Skin epidermis (tissue), 12 donors: Measurements from ENCODE around the gene PAFAH1B1.

Experiments used
- H3K27ac ChIP-seq, 21 experiments: fragments of 200-600 bp; sonication (generic) in 11 of 21; one replicate each; pipeline ENCODE4 v1.5.0; 2020; ENCODE audit warnings: mild to moderate bottlenecking in 3 of 21, inconsistent platforms in 2 of 21, moderate library complexity in 2 of 21
- H3K4me3 ChIP-seq, 7 experiments: fragments of 200-600 bp; sonication (generic) in 2 of 7; one replicate each; pipeline ENCODE4 v1.5.0; 2020; ENCODE audit warnings: inconsistent platforms in 2 of 7, mild to moderate bottlenecking in 2 of 7, moderate library complexity in 1 of 7

PAFAH1B1 gene

DNA sequence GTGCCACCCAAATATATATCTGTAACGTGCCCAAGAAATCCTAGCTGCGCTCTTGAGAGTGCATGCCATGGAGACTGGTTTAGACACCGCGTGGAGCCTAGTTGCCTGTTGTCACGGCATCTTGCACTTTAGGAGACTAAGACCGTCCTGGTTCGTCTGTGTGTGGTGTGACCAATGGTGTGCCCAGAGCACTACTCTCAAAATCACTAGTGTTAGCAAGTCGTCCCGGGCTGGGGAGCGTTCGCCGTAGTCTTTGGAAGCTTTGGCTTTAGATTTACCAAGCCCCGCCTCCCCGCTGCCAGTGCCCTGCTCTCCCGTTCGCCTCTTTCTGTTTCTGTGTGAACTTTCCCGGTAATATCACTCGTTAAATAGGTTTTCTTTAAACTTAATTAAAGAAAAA is 91.1 kb downstream of the PAFAH1B1 start:
- H3K4me3 ChIP-seq = no peak overlapping the region
- H3K27ac ChIP-seq = no peak overlapping the region

GRCh38 chr17:2685696-2686095 is 92.2 kb downstream of the PAFAH1B1 start:
- Histone ChIP-seq H3K27ac (peak overlapping the region in 1 of 21 experiments; percentile 22), H3K4me3 (no peak overlapping the region)

GRCh38 chr17:2687074-2687418 is 93.6 kb downstream of the PAFAH1B1 start:
- H3K4me3 ChIP-seq = no peak overlapping the region
- peak overlapping the region in 1 of 21 experiments; percentile 8 for H3K27ac ChIP-seq

- Histone ChIP-seq H3K4me3 (no peak overlapping the region), H3K27ac (peak overlapping the region in 1 of 21 experiments; percentile 10)
These were observed 95.2 kb downstream of the PAFAH1B1 start for GRCh38 chr17:2688351-2689342.

- peak overlapping the region in 1 of 21 experiments; percentile 10 for H3K27ac ChIP-seq
- H3K4me3 ChIP-seq = no peak overlapping the region
These were observed 96.1 kb downstream of the PAFAH1B1 start for GRCh38 chr17:2689411-2690164.

DNA sequence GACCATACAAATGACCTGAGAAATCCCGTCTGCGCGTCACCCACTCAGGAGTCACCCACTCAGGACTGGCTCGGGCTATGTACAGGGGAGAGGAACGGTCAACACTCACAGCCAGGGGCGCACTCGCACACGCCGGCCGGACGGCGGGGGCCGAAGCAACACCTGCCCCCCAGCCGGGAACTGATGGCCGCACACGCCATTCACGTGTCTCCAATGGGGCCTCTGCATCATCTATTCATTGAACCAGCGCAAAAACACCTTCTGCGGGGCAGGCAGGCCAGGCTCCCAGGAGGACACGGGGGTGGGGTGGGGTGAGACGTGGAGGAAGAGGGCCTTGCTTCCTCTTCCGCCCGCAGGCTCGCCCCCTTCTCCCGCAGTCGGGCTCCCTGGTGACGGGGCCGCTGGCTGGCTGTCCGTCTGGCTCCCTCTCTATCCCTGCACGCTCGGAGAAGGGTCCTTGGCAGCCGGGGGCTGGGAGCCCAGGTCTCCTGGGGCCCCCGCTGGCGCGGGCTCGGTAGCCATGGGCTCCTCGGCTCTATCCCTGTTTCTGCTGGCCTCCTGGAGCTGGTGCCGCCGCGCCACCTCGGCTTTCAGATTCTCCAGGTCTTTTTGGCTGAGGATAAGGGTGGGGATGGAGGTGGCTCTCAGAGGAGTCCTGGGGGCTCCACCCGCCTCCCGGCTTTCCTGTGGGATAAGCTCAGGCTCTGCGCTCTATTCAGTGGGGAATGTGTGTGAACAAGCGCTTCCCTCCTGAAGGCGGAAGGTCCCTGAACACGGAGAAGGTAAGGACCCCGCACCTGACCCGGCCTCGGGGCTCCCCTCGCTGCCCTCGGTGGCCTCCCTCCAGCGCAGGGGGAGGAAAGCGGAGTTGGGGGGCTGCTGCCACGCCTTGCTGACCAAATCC is 97.0 kb downstream of the PAFAH1B1 start:
- H3K4me3 ChIP-seq = no peak overlapping the region

DNA sequence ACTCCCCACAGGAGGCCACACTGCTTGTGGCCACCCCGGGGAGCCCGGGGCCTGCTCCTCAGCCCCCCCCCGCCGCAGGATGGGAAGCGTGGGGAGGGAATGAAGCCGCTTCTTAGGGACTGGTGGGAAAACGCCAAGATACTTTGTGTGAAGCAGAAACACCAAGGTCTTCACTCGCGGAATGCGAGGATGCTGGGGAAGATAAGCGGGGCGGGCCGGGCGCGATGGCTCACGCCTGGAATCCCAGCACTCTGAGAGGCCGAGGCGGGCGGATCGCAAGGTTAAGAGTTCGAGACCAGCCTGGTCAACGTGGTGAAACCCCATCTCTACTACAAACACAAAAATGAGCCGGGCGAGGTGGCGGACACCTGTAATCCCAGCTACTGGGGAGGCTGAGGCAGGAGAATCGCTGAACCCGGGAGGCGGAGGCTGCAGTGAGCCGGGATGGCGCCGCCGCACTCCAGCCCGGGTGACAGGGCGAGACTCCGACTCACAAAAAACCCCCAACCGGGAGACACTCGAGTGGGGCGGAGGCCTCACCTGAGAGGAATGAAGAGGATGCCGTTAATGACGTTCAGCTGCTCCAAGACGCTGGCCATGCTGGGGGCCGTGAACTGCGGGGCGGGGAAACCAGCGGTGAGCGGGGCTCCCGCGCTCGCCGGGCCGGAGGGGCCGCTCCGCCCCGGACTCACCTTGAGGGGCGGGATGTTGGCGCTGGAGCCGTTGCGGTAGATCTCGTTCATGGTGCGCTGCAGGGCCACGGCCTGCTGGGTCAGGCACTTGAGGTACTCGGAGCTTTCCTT is 97.8 kb downstream of the PAFAH1B1 start:
- Histone ChIP-seq H3K27ac (no peak overlapping the region), H3K4me3 (no peak overlapping the region)

More for the DNA sequence above, 97.0 kb downstream of the PAFAH1B1 start:
- no peak overlapping the region for H3K27ac ChIP-seq

DNA sequence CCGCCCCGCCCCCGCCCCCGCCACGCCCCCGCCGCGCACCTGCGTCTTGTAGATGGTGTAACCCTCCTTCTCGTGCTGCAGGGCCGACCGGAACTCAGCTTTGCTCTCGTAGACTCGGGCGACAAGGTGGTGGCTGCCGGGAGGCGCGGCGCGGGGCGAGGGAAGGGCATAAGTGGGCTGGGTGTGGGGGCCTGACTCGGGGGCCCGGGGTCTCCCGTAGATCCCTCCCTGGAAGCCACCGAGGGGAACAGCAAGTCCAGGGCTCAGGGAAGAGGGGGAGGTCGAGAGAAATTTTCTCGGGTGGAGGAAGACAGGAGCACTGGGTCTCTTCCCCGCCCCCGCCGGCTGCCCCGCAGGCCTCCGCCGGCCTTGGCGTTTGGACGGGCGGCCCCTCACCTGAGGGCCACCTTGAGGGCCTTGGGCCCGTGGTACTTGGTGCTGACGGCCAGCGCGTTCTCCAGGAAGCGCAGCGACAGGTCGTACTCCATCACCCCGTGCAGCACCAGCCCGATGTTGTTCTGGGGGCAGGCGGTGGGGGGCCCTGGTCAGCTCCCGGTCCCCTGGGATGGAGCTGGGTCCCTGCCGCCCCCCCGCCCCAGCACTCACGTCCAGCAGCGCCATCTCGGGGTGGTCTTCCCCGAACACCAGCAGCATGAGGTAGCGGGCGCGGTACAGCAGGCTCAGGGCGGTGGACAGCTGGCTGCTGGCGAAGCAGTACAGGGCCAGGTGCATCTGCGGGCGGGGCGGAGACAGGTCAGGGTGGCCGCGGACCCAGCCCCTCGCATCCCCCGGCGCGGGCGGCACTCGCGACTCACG is 98.7 kb downstream of the PAFAH1B1 start:
- Histone ChIP-seq H3K27ac (no peak overlapping the region), H3K4me3 (no peak overlapping the region)

DNA sequence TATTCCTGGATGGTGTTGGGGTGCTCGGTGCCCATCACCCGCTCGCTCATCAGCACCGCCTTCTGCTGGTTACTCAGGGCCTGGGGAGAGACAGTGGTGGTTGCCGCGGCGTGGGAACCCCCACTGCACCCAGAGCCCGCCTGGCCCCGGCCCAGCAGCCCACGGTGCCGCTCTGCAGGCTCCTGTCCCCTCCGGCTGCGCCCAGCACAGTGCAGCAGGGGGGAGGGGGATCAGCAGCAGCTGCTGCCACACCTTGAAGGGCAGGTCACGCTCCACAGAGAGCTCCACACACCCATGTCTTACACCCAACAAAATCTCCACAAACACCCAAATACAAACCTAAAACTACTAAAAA is 99.3 kb downstream of the PAFAH1B1 start:
- no peak overlapping the region for H3K4me3 ChIP-seq
- no peak overlapping the region for H3K27ac ChIP-seq

DNA sequence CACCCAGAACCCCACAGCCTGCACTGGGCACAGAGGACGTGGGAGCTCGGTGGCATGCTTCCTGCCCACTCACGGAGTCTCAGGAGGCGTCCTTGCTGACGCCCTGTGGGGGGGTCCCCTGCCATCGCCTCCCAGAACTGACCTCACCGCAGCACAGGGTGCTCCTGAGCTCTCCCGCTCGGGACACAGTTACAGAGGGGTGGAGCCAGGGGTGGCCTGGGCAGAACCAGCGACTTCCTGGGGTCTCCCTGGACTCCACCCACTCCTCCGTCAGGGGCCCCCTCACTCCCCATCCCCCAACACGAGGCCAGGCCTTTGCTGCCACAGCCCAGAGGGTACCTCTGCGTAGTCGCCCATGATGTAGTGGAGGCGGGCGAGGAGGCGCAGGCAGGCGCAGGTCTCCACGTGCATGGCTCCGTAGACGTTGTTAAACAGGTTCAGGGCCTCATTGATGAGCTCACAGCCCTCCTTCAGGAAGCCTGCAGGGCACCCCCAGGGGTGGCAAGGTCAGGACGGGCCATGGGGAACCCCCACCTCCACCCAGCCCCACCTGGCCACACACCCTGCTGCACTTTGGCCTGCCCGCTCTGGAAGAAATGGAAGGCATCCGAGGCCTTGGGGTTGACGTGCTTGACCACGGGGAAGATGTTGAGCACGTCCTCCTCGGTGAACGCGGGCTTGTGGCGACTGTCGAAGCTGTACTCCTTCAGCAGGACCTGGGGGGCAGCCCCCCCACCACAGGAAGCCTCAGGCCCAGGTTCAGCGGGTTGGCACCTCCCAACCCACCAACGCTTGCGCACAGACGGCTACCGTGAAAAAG is 100.3 kb downstream of the PAFAH1B1 start:
- H3K4me3 ChIP-seq = no peak overlapping the region
- H3K27ac ChIP-seq = no peak overlapping the region

DNA sequence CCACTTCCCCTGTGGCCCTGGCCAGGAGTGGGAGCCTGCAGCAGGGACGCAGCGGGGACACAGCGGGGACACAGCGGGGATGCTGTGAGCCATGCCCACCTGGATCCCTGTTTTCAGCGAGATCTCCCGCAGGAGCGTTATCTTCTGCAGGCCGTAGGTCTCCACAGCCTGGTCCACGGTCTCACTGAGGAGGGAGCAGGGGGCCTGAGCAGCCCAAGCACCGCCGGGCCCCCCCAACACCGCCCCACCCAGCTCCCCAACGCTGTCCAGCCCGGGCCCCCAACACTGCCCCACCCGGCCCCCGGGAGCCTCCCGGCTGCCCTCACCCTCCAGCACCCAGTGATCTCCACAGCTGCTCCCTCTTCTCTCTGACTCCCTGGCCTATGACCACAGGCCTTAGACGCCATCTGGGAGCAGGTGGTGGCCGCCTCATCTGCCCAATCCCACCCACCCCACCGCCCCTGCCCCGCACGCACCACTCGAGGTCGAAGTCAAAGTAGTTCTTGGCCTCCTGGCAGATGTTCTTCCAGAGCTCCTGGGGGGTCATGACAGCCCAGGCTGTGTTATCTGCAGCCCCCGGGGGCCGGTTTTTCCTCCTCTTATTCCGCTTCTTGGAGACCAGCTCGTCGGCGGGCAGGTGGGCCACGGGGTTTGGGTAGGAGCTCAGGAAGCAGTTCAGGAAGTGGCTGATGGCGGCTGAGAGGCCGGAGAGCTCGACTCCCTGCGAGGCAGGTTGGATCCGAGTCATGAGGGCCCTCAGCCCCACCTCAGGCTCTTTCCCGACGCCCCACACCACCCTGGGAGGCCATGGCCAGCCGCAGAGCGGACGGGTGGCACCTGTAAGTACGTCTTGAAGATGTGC is 101.2 kb downstream of the PAFAH1B1 start:
- H3K4me3 ChIP-seq = no peak overlapping the region
- no peak overlapping the region for H3K27ac ChIP-seq

DNA sequence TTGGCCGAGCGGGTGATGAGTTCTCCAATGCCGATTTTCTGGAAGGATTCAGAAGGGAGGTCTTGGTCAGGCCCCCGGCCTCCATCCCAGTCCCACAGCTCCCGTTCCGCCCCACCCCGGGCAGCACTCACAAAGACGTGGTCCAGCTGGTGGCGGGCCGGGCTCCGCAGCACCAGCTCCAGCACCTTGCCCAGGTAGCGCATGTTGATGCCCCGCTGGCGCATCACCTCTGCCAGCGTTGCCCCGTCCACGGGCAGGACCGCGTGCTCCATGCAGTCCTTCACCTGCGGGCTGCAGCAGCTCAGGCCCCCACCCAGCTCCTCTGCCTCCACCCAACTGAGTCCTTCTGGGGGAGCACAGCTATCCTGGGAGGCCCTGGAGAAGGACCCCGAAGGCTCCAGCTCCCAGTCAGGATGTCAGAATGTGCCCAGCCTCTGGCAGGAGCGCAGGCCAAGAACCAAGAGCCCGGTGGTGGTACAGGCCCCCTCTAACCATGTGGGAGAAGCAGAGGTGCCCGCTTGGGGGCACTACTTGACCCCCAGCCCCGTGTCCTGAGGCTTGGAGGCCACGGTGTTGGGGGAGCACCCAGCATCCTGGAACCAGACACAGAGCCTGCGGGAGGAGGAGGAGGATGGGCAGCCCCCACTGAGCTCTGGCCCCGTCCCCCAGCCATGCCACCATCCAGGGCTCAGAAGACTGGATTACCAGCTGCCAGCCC is 101.9 kb downstream of the PAFAH1B1 start:
- no peak overlapping the region for H3K27ac ChIP-seq
- no peak overlapping the region for H3K4me3 ChIP-seq

DNA sequence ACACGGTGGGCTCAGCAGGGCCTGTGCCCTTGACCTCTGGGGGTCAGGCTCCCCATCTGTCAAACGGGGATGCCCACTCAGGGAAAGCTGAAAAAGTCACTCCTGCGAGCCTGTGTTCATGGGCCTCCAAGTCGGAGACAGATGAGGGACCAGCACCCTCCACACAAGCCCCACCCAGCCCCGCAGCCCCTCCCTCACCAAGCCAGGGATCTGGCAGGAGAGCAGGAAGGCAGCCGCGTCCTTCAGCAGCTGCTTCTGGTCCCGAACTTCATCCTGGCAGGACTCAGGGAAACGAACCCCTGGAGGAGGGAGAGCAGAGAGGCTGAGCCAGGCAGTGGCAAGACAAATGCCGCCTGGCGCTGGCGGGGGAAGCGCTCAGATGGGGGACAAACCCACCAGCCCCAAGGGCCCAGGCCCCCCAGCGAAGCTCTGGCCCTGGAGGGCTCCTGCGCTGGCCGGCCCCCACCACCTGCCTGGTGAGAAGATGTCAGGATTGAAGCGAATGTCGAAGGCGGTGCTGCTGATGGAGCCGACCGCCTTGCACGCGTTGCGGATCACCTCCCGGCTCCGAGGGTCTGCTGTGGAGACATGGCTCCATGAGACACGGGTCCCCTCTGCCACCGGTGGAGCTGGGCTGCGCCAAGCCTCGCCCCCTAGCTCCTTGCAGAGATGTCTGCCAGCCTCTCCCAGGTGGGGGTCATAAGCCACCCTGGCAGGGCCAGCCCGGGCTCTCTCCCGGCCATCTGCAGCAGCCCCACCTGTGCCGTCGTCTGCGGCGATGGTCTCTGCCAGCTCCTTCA is 102.7 kb downstream of the PAFAH1B1 start:
- Histone ChIP-seq H3K4me3 (no peak overlapping the region), H3K27ac (no peak overlapping the region)

- Histone ChIP-seq H3K27ac (no peak overlapping the region), H3K4me3 (no peak overlapping the region)
These were observed 104.2 kb downstream of the PAFAH1B1 start for GRCh38 chr17:2697611-2698162.
